Gastrocnemius medialis (tissue), 4 donors: ENCODE measurements around the gene NRROS. TPM values are rescaled to one million over a fixed set of nuclear protein-coding genes. Genes with fewer than 3 reads are reported as not detected.
A peak's percentile ranks its signal among the peaks of the same experiment; 100 is the strongest.
"Not testable (repeated sequence)": the region's sequence is repeated elsewhere in the genome, so short reads cannot be mapped to it uniquely, and the experiment has no call there.

Experiments used
- ATAC-seq, 2 donors: fragments of 150-250 bp; one replicate each; pipeline ENCODE4 v1.9.1; 2016
- DNase-seq, 2 donors: peaks; one replicate each; pipeline ENCODE4 v3.0.0-alpha.2; 2019
- H3K27ac ChIP-seq, 4 donors: fragments of 200-600 bp; sonication (generic); 1 replicate in 1 of 4; 2 replicates in 3 of 4; pipeline ENCODE4 v1.5.1; 2016 to 2018; ENCODE audit warnings: mild to moderate bottlenecking in 2 of 4, moderate library complexity in 1 of 4
- H3K27me3 ChIP-seq, 3 donors: fragments of 200-600 bp; sonication (generic) in 2 of 3; 1 replicate in 1 of 3; 2 replicates in 2 of 3; pipeline versions ENCODE4 v1.5.1 to v1.6.0; 2016 to 2019; ENCODE audit warnings: mild to moderate bottlenecking in 1 of 3, moderate library complexity in 1 of 3
- H3K36me3 ChIP-seq, 2 donors: fragments of 200-600 bp; sonication (generic) in 1 of 2; one replicate each; pipeline ENCODE4 v1.5.1; 2017 to 2018
- H3K4me1 ChIP-seq, 2 donors: fragments of 200-600 bp; sonication (generic) in 1 of 2; one replicate each; pipeline ENCODE4 v1.5.1; 2016 to 2017; ENCODE audit warnings: mild to moderate bottlenecking in 2 of 2
- H3K4me3 ChIP-seq, 4 donors: fragments of 200-600 bp; sonication (generic) in 3 of 4; 1 replicate in 1 of 4; 2 replicates in 3 of 4; pipeline ENCODE4 v1.5.1; 2016 to 2019; ENCODE audit warnings: mild to moderate bottlenecking in 2 of 4
- H3K9me3 ChIP-seq, 3 donors: fragments of 200-600 bp; sonication (generic) in 2 of 3; 1 replicate in 1 of 3; 2 replicates in 2 of 3; pipeline ENCODE4 v1.5.1; 2016 to 2019
- CTCF ChIP-seq, 5 experiments: fragments of 450-650 bp in 3 of 5; fragments of 200-600 bp in 2 of 5; sonication (generic) in 2 of 5; IDR thresholded peaks in 4 of 5; conservative IDR thresholded peaks in 1 of 5; 1 replicate in 4 of 5; 2 replicates in 1 of 5; pipeline ENCODE4 v1.5.1; 2016 to 2019; ENCODE audit warnings: antibody characterized with exemption in 5 of 5, mild to moderate bottlenecking in 3 of 5, moderate library complexity in 3 of 5
- POLR2A ChIP-seq, 2 donors: fragments of 450-650 bp; IDR thresholded peaks; one replicate each; pipeline ENCODE4 v1.6.1; 2017; ENCODE audit warnings: antibody characterized with exemption in 2 of 2, mild to moderate bottlenecking in 2 of 2, moderate library complexity in 2 of 2
- in situ Hi-C, 4 donors: fragments of 200-750 bp; cut with MboI; loops; one replicate each; pipeline versions ENCODE4 v1.15.0 to v1.8.0; 2017; ENCODE audit warnings: low sequenced_read_pairs in 4 of 4
- intact Hi-C: fragments of 100-400 bp; cut with DNase I; formaldehyde crosslinking; loops from one replicate; pipeline ENCODE4 v1.15.1; 2023; ENCODE audit warnings: low total_unique reads
- total RNA-seq, 4 donors: library from RNA; depleted of rRNA; stranded (reverse); fragments of >200 nt; gene quantifications; one replicate each; pipeline versions ENCODE4 v1.1.0 to v1.2.3, GENCODE V29; 2016

Gene NRROS
- total RNA-seq, 4 donors from 2014 or later: 0.31 to 1.7 (median 0.96) TPM

GRCh38 chr3:196617256-196617655 is 22.2 kb upstream of the NRROS start:
- Histone ChIP-seq H3K4me1 (peaks cover 0 to 13% of the 10 kb centered on the region in 2 donors), H3K9me3 (no peaks in the 10 kb centered on the region), H3K27me3 (no peaks in the 10 kb centered on the region), H3K4me3 (no peak overlapping the region), H3K27ac (no peak overlapping the region), H3K36me3 (no peaks in the 10 kb centered on the region)
- DNase-seq: no peak
- intact Hi-C loops (no loop called here), in situ Hi-C loops (loop anchor here in 1 of 4 donors (10.0 kb wide), 1 partner anchor 68 kb away; no protein-coding TSS in a partner anchor)
- no peak for ATAC-seq
- TF ChIP-seq POLR2A (IDR thresholded peaks at IDR 0.05) (no peak), CTCF (IDR thresholded peaks at IDR 0.05 in 4 of 5, conservative IDR thresholded peaks at IDR 0.05 in 1 of 5) (no peak)

GRCh38 chr3:196619223-196619622 is 20.3 kb upstream of the NRROS start:
- in situ Hi-C loops: loop anchor here in 1 of 4 donors (10.0 kb wide), 1 partner anchor 66 kb away; no protein-coding TSS in a partner anchor
- DNase-seq: no peak
- Histone ChIP-seq H3K27ac (no peak overlapping the region), H3K9me3 (no peaks in the 10 kb centered on the region), H3K27me3 (no peaks in the 10 kb centered on the region), H3K4me1 (peaks cover 0 to 17% of the 10 kb centered on the region in 2 donors), H3K4me3 (no peak overlapping the region), H3K36me3 (no peaks in the 10 kb centered on the region)
- TF ChIP-seq CTCF (IDR thresholded peaks at IDR 0.05 in 4 of 5, conservative IDR thresholded peaks at IDR 0.05 in 1 of 5): no peak
- TF ChIP-seq POLR2A (IDR thresholded peaks at IDR 0.05): no peak
- intact Hi-C loops: no loop called here
- ATAC-seq: no peak

GRCh38 chr3:196619627-196620026 is 19.9 kb upstream of the NRROS start:
- H3K4me3 ChIP-seq, DNase-seq, H3K9me3 ChIP-seq, H3K36me3 ChIP-seq, H3K27me3 ChIP-seq, ATAC-seq, intact Hi-C loops: not testable (repeated sequence)
- Histone ChIP-seq H3K27ac (peak overlapping the region in 3 of 4 donors; percentile 28 to 54 (median 34)), H3K4me1 (peaks cover 0 to 17% of the 10 kb centered on the region in 2 donors)
- in situ Hi-C loops: loop anchor here in 1 of 4 donors (10.0 kb wide), 1 partner anchor 65 kb away; no protein-coding TSS in a partner anchor

- TF ChIP-seq CTCF (IDR thresholded peaks at IDR 0.05 in 4 of 5, conservative IDR thresholded peaks at IDR 0.05 in 1 of 5): no peak
- TF ChIP-seq POLR2A (IDR thresholded peaks at IDR 0.05): no peak
- in situ Hi-C loops (no loop called here), intact Hi-C loops (no loop called here)
- no peak overlapping the region for H3K4me3 ChIP-seq
- H3K27ac ChIP-seq: peak overlapping the region in 3 of 4 donors; percentile 28 to 54 (median 34)
- DNase-seq: peak in 1 of 2 donors; percentile 12
- H3K27me3 ChIP-seq: no peaks in the 10 kb centered on the region
- peaks cover 0 to 17% of the 10 kb centered on the region in 2 donors for H3K4me1 ChIP-seq
- ATAC-seq: no peak
- H3K9me3 ChIP-seq: no peaks in the 10 kb centered on the region
- no peaks in the 10 kb centered on the region for H3K36me3 ChIP-seq
Observed at GRCh38 chr3:196620161-196620604, 19.3 kb upstream of the NRROS start.

GRCh38 chr3:196620684-196621083 is 18.8 kb upstream of the NRROS start:
- H3K4me3 ChIP-seq: no peak overlapping the region
- DNase-seq (no peak), ATAC-seq (no peak)
- H3K27me3 ChIP-seq: no peaks in the 10 kb centered on the region
- TF ChIP-seq POLR2A (IDR thresholded peaks at IDR 0.05) (no peak), CTCF (IDR thresholded peaks at IDR 0.05 in 4 of 5, conservative IDR thresholded peaks at IDR 0.05 in 1 of 5) (no peak)
- intact Hi-C loops: no loop called here
- in situ Hi-C loops: no loop called here
- peak overlapping the region in 1 of 4 donors; percentile 44 for H3K27ac ChIP-seq
- H3K4me1 ChIP-seq: peaks cover 0 to 17% of the 10 kb centered on the region in 2 donors
- H3K36me3 ChIP-seq: no peaks in the 10 kb centered on the region
- H3K9me3 ChIP-seq: no peaks in the 10 kb centered on the region
